ENCODE results near the gene PTPRJ.

GRCh38 chr11:48062649-48063048, 82.3 kb downstream of the PTPRJ start:
- TF ChIP-seq CTCF (IDR thresholded peaks at IDR 0.05; ENCODE audit: poor library complexity) (no peak), EZH2 (IDR thresholded peaks at IDR 0.05; ENCODE audit: borderline replicate concordance) (no peak)

Data from hepatocyte (in vitro differentiated cells).